ENCODE measurements around the gene TP53AIP1. TPM values are rescaled to one million over a fixed set of nuclear protein-coding genes. Genes with fewer than 3 reads are reported as not detected.

TP53AIP1 gene
- total RNA-seq, 1 donor from 2014 or later: 0.13 TPM

DNA sequence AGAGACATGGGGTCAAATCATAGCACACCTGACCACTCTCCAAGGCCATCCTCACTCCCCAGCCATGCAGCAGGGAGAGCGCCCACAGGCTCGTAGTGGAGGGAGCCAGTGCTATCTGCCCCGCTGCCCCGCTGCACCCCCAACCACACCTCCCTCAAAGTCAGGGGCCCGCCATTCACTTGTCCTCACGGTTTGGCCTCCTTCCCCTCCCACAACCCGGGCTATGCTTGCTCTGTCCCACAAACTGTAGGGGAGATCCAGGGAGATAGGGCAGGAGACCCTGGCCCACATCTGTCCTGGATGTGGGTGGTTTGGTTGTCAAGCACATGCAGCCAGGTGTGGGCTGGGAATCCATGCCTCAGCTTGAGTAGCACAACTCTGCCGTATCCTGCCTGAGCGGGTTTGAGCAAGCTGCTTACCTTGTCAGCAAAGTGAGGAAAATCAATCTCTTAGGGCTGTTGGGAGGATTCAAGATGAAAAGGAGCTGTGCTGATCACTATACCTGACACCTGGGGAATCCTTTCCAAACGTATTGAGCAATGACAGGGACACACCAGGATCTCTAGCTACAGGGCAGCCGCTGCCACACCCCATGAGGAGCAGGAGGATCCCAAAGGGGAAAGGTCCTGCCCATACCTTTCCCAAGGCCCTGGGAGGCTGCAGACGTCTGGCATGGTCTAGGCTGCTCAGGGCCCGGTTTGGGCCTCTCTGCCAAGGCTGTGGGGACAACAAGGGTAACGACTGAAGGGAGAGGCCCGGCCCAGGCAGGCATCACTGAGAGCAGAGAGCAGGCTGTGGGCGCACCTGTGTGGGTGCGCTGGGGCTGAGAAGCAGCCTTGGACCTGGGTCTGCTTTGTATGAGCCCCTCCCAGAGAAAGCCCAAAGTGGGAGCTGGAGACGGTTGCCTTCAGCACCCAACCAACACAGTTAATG is 28.2 kb downstream of the TP53AIP1 start:
- H3K4me1 Mint-ChIP-seq (ENCODE audit: unreplicated experiment): peaks cover 4% of the 10 kb centered on the region
- H3K9me3 Mint-ChIP-seq (ENCODE audit: unreplicated experiment): no peaks in the 10 kb centered on the region
- TF ChIP-seq, protein P1, sequence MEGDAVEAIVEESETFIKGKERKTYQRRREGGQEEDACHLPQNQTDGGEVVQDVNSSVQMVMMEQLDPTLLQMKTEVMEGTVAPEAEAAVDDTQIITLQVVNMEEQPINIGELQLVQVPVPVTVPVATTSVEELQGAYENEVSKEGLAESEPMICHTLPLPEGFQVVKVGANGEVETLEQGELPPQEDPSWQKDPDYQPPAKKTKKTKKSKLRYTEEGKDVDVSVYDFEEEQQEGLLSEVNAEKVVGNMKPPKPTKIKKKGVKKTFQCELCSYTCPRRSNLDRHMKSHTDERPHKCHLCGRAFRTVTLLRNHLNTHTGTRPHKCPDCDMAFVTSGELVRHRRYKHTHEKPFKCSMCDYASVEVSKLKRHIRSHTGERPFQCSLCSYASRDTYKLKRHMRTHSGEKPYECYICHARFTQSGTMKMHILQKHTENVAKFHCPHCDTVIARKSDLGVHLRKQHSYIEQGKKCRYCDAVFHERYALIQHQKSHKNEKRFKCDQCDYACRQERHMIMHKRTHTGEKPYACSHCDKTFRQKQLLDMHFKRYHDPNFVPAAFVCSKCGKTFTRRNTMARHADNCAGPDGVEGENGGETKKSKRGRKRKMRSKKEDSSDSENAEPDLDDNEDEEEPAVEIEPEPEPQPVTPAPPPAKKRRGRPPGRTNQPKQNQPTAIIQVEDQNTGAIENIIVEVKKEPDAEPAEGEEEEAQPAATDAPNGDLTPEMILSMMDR (IDR thresholded peaks at IDR 0.05; ENCODE audit: unreplicated experiment): no peak
- no peak overlapping the region for H3K4me3 Mint-ChIP-seq (ENCODE audit: unreplicated experiment)
- no peak overlapping the region for H3K27ac Mint-ChIP-seq (ENCODE audit: unreplicated experiment)
- H3K27me3 Mint-ChIP-seq (ENCODE audit: unreplicated experiment): peaks cover 14% of the 10 kb centered on the region
- peaks cover 5% of the 10 kb centered on the region for H3K36me3 Mint-ChIP-seq (ENCODE audit: low read depth, unreplicated experiment)
- no peak for DNase-seq (ENCODE audit: low spot score)

DNA sequence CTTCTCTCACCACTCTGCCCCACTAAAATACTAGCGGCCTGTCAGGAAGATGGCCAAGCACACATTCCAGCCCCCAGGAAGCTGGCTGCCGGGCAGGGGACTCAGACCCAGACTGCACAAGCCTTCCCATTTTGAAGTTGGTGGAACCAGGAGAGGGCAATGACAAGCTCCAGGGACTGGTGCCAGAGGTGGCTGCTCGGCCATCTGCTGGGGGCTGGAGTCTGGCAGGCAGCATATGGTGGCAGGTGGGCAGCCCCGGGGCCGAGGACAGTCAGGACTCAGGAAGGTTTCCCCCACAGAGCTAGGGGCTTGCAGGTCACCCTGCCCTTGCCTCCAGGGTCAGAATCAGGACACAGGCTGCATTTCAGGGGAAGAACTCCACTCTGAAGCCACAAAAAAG is 28.9 kb downstream of the TP53AIP1 start:
- Mint-ChIP-seq H3K27me3 (ENCODE audit: unreplicated experiment) (peaks cover 13% of the 10 kb centered on the region), H3K27ac (ENCODE audit: unreplicated experiment) (no peak overlapping the region), H3K4me3 (ENCODE audit: unreplicated experiment) (no peak overlapping the region), H3K9me3 (ENCODE audit: unreplicated experiment) (no peaks in the 10 kb centered on the region), H3K36me3 (ENCODE audit: low read depth, unreplicated experiment) (peaks cover 5% of the 10 kb centered on the region), H3K4me1 (ENCODE audit: unreplicated experiment) (no peaks in the 10 kb centered on the region)
- TF ChIP-seq, protein P1 (IDR thresholded peaks at IDR 0.05; ENCODE audit: unreplicated experiment): no peak
- DNase-seq (ENCODE audit: low spot score): no peak

DNA sequence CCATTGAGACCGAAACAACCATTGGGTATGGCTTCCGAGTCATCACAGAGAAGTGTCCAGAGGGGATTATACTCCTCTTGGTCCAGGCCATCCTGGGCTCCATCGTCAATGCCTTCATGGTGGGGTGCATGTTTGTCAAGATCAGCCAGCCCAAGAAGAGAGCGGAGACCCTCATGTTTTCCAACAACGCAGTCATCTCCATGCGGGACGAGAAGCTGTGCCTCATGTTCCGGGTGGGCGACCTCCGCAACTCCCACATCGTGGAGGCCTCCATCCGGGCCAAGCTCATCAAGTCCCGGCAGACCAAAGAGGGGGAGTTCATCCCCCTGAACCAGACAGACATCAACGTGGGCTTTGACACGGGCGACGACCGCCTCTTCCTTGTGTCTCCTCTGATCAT is 31.0 kb downstream of the TP53AIP1 start:
- TF ChIP-seq, protein P1 (IDR thresholded peaks at IDR 0.05; ENCODE audit: unreplicated experiment): no peak
- DNase-seq (ENCODE audit: low spot score): no peak
- no peak overlapping the region for H3K27ac Mint-ChIP-seq (ENCODE audit: unreplicated experiment)
- no peaks in the 10 kb centered on the region for H3K9me3 Mint-ChIP-seq (ENCODE audit: unreplicated experiment)
- H3K4me1 Mint-ChIP-seq (ENCODE audit: unreplicated experiment): no peaks in the 10 kb centered on the region
- peaks cover 10% of the 10 kb centered on the region for H3K27me3 Mint-ChIP-seq (ENCODE audit: unreplicated experiment)
- H3K4me3 Mint-ChIP-seq (ENCODE audit: unreplicated experiment): no peak overlapping the region
- peaks cover 5% of the 10 kb centered on the region for H3K36me3 Mint-ChIP-seq (ENCODE audit: low read depth, unreplicated experiment)

GRCh38 chr11:128911239-128911638 is 31.4 kb downstream of the TP53AIP1 start:
- no peak overlapping the region for H3K4me3 Mint-ChIP-seq (ENCODE audit: unreplicated experiment)
- H3K27ac Mint-ChIP-seq (ENCODE audit: unreplicated experiment): no peak overlapping the region
- H3K27me3 Mint-ChIP-seq (ENCODE audit: unreplicated experiment): peaks cover 10% of the 10 kb centered on the region
- no peaks in the 10 kb centered on the region for H3K9me3 Mint-ChIP-seq (ENCODE audit: unreplicated experiment)
- TF ChIP-seq, protein P1 (IDR thresholded peaks at IDR 0.05; ENCODE audit: unreplicated experiment): no peak
- H3K4me1 Mint-ChIP-seq (ENCODE audit: unreplicated experiment): peaks cover under 1% of the 10 kb centered on the region
- peaks cover 5% of the 10 kb centered on the region for H3K36me3 Mint-ChIP-seq (ENCODE audit: low read depth, unreplicated experiment)
- DNase-seq (ENCODE audit: low spot score): no peak

GRCh38 chr11:128910576-128910975 is 32.1 kb downstream of the TP53AIP1 start:
- Mint-ChIP-seq H3K4me1 (ENCODE audit: unreplicated experiment) (peaks cover 3% of the 10 kb centered on the region), H3K36me3 (ENCODE audit: low read depth, unreplicated experiment) (no peaks in the 10 kb centered on the region), H3K27ac (ENCODE audit: unreplicated experiment) (no peak overlapping the region), H3K27me3 (ENCODE audit: unreplicated experiment) (peaks cover 11% of the 10 kb centered on the region), H3K4me3 (ENCODE audit: unreplicated experiment) (no peak overlapping the region), H3K9me3 (ENCODE audit: unreplicated experiment) (no peaks in the 10 kb centered on the region)
- TF ChIP-seq, protein P1 (IDR thresholded peaks at IDR 0.05; ENCODE audit: unreplicated experiment): no peak
- DNase-seq (ENCODE audit: low spot score): no peak
